HG02759 (cell line): ENCODE results near the gene EEF1A2.

Experiments used
- ATAC-seq: cut with Tn5 transposase; IDR thresholded peaks from one replicate; pipeline ENCODE4 v1.9.1; 2021; ENCODE audit warnings: mild to moderate bottlenecking, moderate library complexity; ENCODE audit not compliant: unreplicated experiment

EEF1A2 gene

DNA sequence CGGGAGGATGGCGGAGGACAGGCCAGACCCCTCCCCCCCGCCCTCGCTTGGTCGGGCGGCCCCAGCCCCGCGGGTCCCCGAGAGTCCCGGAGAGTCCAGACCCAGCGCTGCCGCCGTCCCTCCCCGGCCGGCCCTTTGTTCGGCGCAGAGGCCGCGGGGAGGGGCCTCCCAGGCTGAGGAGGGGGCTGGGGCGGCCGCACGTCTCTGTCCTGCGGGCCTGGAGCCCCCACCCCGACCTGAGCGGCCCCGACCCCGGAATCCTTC is 27.2 kb downstream of the EEF1A2 start:
- ATAC-seq = no peak

GRCh38 chr20:63471002-63471716 is 27.7 kb downstream of the EEF1A2 start:
- ATAC-seq = no peak

DNA sequence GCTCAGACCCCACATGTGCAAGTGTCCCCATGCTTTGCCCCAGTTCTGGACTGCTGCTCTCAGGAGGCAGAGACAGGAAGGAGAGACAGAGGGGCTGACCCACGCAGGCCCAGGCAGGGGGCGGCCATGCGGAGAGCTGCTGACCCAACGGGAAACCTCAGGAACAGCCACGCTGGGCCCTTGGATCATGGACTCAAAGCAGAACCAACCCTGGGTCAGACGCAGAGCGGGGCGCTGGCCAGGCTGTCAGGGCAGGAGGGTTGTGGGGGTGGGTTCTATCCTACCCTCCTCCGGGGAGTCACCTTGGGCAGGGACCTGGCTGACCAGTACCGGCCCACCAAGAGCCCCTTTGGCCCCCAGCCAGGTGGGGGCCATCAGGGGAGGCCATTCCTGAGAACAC is 28.5 kb downstream of the EEF1A2 start:
- ATAC-seq = no peak

GRCh38 chr20:63469713-63470101 is 29.2 kb downstream of the EEF1A2 start:
- ATAC-seq = no peak

DNA sequence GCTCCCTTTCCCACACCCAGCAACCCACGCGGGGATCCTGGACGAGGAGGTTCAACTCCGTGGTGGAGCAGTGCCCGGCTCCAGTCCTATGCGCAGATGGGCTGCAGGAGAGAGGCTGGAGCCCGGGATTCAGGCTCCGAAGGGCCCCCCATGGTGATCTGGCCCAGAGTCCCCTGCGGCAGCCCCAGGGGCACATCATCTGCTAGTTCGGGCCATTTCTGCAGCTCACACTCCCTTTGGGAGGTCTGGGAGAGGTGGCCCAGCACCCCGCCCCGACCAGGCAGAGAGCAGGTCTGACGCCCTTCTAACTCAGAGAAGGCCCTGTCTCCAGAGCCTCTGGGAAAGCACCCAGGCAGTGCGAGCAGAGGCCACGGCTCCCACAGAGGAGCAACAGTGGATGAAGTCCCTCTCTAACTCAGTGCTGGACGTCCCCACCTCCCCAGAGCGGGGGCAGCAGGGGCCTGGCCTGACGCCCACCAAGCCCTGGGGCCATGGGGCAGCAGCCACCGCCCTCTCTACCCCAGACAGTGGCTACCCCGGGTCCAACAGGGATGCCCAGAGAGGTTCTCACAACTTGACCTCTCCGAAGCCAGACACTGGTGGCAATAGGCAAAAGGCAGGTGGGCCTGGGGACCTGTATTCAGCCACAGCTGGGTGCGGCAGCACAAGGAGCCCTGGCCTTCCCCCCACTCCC is 29.7 kb downstream of the EEF1A2 start:
- ATAC-seq = no peak

GRCh38 chr20:63468421-63468820 is 30.5 kb downstream of the EEF1A2 start:
- ATAC-seq = no peak

DNA sequence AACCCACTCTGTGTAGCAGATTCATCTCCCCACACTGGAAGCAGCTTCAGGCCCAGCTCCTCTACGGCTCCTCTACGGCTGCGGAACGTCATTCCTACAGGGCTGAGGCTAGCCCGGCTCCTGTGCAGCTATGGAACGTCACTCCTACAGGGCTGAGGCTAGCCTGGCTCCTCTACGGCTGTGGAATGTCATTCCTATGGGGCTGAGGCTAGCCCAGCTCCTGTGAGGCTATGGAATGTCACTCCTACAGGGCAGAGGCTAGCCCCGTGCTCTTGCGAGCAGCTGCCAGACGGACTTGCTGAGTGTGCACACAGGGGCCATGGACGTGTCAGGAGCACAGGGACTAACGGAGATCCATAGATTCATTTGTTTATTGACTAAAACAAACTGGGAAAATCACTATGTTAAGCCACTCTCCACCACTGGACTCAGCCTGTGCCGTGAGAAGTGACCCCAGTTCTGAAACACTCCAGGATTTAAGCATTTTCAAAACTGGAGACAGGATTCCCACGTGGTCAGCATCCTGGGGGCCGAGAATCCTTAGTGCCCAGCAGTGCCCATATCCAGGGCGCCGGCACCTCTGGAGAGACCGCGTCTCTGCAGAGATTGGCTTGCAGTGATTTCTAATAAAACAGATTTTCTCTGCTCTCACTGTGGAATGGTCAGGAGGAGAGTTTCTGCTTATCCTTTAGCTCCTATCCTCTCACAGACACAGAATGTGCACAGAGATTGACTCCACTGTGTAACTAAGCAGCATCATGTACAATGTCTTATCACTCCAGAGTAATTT is 31.4 kb downstream of the EEF1A2 start:
- no peak for ATAC-seq

DNA sequence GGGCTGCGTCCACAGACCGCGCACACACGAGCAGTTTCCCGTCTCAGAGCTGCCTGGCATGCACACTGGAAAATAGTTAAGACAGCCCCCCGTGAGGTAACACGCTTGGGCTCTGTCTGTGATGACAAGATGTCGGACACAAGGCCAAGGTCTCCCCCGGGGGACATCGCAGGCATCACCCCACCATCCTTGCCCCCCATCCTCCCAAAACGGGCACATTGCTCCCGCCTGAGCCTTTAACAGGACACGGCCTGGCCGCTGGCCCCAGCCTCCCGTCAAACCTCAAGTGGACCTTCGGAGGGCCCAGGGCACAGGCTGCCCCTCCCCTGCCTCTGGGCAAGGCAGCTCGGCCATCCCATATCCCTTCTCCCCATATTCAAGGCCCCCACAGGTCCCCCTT is 32.0 kb downstream of the EEF1A2 start:
- ATAC-seq = no peak

GRCh38 chr20:63466250-63466825 is 32.5 kb downstream of the EEF1A2 start:
- no peak for ATAC-seq

DNA sequence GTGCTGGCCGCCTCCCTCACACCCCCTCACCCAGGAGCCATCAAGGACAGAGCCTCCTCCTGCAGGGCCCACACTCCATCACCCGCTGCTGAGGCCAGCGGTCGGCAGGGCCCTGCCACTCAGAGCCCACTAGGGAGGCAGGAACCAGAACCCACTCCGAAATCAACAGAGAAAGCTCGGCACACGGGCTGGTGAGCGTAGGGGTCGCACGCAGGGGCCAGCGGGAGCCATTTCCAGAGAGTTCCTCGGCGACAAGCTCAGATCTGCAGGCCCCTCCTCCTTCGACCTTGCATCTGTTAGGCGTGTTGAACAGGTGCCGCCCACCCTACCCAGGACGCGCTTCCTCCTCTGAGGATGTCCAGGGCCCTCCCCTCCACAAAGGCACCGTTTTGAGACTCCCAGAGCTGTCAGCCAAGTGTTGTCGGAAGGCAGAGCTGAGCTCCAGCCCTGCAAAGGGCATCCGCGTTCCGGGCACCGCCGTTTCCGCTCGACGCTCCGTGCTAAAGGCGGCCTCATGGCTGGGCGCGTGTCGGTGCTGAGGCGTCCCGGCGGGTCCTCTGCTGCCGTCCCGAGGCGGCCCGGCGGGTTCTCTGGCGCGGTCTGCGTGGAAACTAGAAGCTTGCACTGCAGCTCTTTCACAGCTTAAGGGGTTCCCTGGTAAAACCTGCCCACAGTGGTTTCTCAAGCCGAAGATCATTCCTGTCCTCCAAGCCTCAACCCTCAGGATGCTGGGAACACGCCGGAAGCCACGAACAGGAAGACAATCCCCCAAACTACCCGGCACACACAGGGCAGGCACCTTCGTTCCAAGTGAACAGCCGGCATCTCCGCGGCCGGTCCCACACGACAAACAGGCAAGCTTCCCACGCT is 33.3 kb downstream of the EEF1A2 start:
- ATAC-seq = no peak

- no peak for ATAC-seq
These were observed 34.6 kb downstream of the EEF1A2 start for GRCh38 chr20:63464289-63464635.

- no peak for ATAC-seq
These were observed 35.2 kb downstream of the EEF1A2 start for GRCh38 chr20:63463400-63464288.

DNA sequence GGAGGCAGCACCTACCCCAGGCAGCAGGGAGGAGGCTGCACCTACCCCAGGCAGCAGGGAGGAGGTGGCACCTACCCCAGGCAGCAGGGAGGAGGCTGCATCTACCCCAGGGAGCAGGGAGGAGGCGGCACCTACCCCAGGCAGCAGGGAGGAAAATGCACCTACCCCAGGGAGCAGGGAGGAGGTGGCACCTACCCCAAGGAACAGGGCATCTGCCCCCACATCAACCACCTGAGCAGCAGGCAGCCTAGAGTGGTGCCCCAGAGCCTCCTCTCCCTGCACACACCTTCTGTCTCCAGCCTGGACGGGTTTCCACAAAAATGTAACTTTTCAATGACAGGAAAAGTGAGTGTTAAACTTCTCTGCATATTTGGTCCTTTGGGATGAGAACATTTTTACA is 36.6 kb downstream of the EEF1A2 start:
- no peak for ATAC-seq

DNA sequence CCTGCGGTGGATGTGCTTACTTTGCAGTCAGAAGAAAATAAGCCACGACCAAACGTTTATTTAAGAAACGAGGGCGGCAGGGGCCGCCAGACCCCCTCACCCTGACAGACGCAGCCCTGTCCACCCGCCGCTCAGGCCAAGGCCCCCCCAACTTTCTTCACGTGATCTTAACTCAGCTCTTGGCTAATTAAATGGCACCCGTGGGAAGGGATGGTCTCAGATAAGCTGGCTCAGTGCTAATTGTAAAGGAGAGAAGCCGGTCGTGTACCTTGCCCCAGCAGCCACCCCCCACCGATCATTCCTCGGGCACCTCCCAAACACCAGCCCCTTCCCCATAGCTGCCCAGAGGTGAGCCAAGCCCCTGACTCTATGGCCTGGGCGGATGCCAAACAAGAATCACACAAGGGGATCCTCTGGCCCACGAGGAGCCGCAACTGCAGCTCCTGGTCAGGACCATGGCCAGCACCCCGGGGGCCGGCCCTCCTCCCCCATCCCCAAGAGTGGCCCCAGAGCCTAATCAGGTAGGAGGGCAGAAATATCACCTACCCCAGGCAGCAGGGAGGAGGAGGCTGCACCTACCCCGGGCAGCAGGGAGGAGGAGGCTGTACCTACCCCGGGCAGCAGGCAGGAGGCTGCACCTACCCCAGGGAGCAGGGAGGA is 37.6 kb downstream of the EEF1A2 start:
- ATAC-seq = no peak

GRCh38 chr20:63459070-63459380 is 39.9 kb downstream of the EEF1A2 start:
- ATAC-seq = no peak

- no peak for ATAC-seq
These were observed 40.5 kb downstream of the EEF1A2 start for GRCh38 chr20:63458170-63459069.

GRCh38 chr20:63457737-63458136 is 41.1 kb downstream of the EEF1A2 start:
- no peak for ATAC-seq

GRCh38 chr20:63456429-63457284 is 42.2 kb downstream of the EEF1A2 start:
- no peak for ATAC-seq
